ENCODE results near the gene BCAS1. TPM values are rescaled to one million over a fixed set of nuclear protein-coding genes. Genes with fewer than 3 reads are reported as not detected.

The BCAS1 gene
- total RNA-seq, 2 experiments from 2014 or later: 0.05 TPM; not detected in 1

DNA sequence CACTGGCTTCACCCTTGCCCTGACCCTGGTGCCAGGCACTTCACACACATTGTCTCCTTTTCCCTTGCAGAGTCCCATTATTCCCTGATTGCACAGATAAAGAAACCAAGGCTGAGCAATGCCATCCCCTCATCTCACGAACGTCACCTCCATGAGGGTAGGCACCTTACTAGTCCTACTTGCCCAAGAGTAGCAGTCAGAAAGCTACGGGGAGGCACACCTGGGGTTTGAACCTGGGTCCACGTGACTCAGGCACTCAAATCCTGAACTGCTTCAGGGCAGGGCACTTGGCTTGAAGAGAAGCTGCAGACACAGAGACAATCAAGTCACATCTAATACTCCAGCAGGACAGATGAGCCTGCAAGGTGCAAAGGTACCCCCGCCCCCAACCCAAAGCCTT, 1.9 kb downstream of the BCAS1 start:
- H3K27me3 Mint-ChIP-seq (ENCODE audit: low read depth): no peaks in the 10 kb centered on the region
- CTCF ChIA-PET: interaction anchor here (0.6 kb wide), 2 partner anchors 1438 to 1538 kb away, joined by 3 to 5 read pairs; no protein-coding TSS in a partner anchor
- no peak overlapping the region for H3K27ac Mint-ChIP-seq
- intact Hi-C loops (cut with micrococcal nuclease): no loop called here
- no peak for DNase-seq
- no peaks in the 10 kb centered on the region for H3K36me3 Mint-ChIP-seq (ENCODE audit: low read depth)
- no peak overlapping the region for H3K4me3 Mint-ChIP-seq
- peaks cover 8% of the 10 kb centered on the region for H3K4me1 Mint-ChIP-seq (ENCODE audit: low read depth)
- no peaks in the 10 kb centered on the region for H3K9me3 Mint-ChIP-seq

DNA sequence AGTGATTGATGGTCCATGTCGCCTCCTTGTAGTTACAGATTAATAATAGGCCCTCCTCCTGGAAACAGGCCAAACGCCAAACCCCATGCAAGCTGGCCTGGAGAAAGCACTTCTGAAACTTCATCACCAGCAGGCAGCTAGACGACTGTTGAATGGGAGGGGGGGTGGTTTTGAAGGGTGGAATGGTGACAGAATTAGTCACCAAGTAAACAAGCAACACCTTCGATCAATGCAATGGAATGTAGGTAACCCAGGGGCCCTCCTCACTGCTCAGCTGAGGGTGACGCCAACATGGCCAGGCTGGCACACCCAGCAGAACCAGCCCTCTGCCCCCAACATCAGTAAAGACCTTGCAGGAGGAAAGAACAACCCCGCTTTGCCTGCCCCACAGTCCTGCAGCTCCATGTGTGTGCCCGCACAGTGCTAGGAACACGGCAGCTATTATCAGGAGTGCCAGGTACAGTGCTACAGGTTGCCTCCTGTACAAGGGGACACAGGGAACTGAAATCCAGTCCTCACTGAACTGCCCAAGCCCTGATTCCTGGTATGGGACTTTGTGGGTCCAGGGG, 2.7 kb downstream of the BCAS1 start:
- Mint-ChIP-seq H3K4me1 (ENCODE audit: low read depth) (peaks cover 8% of the 10 kb centered on the region), H3K9me3 (no peaks in the 10 kb centered on the region), H3K36me3 (ENCODE audit: low read depth) (no peaks in the 10 kb centered on the region), H3K27me3 (ENCODE audit: low read depth) (no peaks in the 10 kb centered on the region), H3K27ac (no peak overlapping the region), H3K4me3 (no peak overlapping the region)
- CTCF ChIA-PET: interaction anchor here (1.0 kb wide), 1 partner anchor 132 kb away, joined by 5 read pairs; no protein-coding TSS in a partner anchor
- intact Hi-C loops (cut with micrococcal nuclease): no loop called here
- no peak for DNase-seq

- no peak for DNase-seq
- Mint-ChIP-seq H3K9me3 (no peaks in the 10 kb centered on the region), H3K36me3 (ENCODE audit: low read depth) (no peaks in the 10 kb centered on the region), H3K27me3 (ENCODE audit: low read depth) (no peaks in the 10 kb centered on the region), H3K4me1 (ENCODE audit: low read depth) (peaks cover 8% of the 10 kb centered on the region), H3K27ac (no peak overlapping the region), H3K4me3 (no peak overlapping the region)
- CTCF ChIA-PET: interaction anchor here (0.6 kb wide), 1 partner anchor 113 kb away, joined by 3 read pairs; no protein-coding TSS in a partner anchor
- intact Hi-C loops (cut with micrococcal nuclease): no loop called here
Measured at GRCh38 chr20:54065601-54066038, 4.8 kb downstream of the BCAS1 start.

DNA sequence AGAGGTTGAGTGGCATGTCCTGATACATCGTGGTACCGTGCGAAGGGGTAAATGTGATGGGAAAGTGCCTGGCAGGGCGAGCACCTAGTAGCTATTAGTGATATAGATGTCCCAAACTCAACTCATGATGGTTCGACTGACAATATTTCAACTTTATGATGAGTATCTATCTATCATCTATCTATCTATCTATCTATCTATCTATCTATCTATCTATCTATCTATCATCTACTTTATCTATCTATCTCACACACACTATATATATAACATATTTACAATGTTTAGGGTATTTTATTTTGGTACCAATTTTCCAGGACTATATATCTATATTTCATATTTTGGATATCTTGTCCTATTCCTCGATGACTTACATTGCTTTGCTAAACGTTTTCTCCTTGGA, 5.5 kb downstream of the BCAS1 start:
- Mint-ChIP-seq H3K9me3 (no peaks in the 10 kb centered on the region), H3K4me3 (no peak overlapping the region), H3K36me3 (ENCODE audit: low read depth) (no peaks in the 10 kb centered on the region), H3K27ac (no peak overlapping the region), H3K4me1 (ENCODE audit: low read depth) (peaks cover 8% of the 10 kb centered on the region), H3K27me3 (ENCODE audit: low read depth) (no peaks in the 10 kb centered on the region)
- intact Hi-C loops (cut with micrococcal nuclease): loop anchor here (5.0 kb wide), 1 partner anchor 518 kb away; no protein-coding TSS in a partner anchor
- no peak for DNase-seq
- CTCF ChIA-PET: interaction anchor here (1.0 to 1.2 kb wide), 2 partner anchors 9 to 40 kb away, joined by 3 read pairs; no protein-coding TSS in a partner anchor

- Mint-ChIP-seq H3K36me3 (ENCODE audit: low read depth) (no peaks in the 10 kb centered on the region), H3K27ac (no peak overlapping the region), H3K27me3 (ENCODE audit: low read depth) (no peaks in the 10 kb centered on the region), H3K4me3 (no peak overlapping the region), H3K4me1 (ENCODE audit: low read depth) (peaks cover 8% of the 10 kb centered on the region), H3K9me3 (no peaks in the 10 kb centered on the region)
- CTCF ChIA-PET: interaction anchor here (0.5 to 1.4 kb wide), 6 partner anchors 8 to 1716 kb away, joined by 3 to 5 read pairs (median 4); no protein-coding TSS in a partner anchor
- intact Hi-C loops (cut with micrococcal nuclease): loop anchor here (2.0 to 5.0 kb wide), 3 partner anchors 115 to 517 kb away; no protein-coding TSS in a partner anchor
- peak; percentile 40 for DNase-seq
Measured at GRCh38 chr20:54063992-54064676, 6.3 kb downstream of the BCAS1 start.

- peaks cover 8% of the 10 kb centered on the region for H3K4me1 Mint-ChIP-seq (ENCODE audit: low read depth)
- H3K36me3 Mint-ChIP-seq (ENCODE audit: low read depth): no peaks in the 10 kb centered on the region
- intact Hi-C loops (cut with micrococcal nuclease): loop anchor here (2.0 to 5.0 kb wide), 3 partner anchors 115 to 516 kb away; no protein-coding TSS in a partner anchor
- no peaks in the 10 kb centered on the region for H3K9me3 Mint-ChIP-seq
- H3K27ac Mint-ChIP-seq: no peak overlapping the region
- CTCF ChIA-PET: interaction anchor here (0.5 to 1.4 kb wide), 7 partner anchors 9 to 148 kb away, joined by 3 to 5 read pairs (median 4); no protein-coding TSS in a partner anchor
- no peaks in the 10 kb centered on the region for H3K27me3 Mint-ChIP-seq (ENCODE audit: low read depth)
- no peak overlapping the region for H3K4me3 Mint-ChIP-seq
- DNase-seq: no peak
Measured at GRCh38 chr20:54063580-54063979, 6.8 kb downstream of the BCAS1 start.

DNA sequence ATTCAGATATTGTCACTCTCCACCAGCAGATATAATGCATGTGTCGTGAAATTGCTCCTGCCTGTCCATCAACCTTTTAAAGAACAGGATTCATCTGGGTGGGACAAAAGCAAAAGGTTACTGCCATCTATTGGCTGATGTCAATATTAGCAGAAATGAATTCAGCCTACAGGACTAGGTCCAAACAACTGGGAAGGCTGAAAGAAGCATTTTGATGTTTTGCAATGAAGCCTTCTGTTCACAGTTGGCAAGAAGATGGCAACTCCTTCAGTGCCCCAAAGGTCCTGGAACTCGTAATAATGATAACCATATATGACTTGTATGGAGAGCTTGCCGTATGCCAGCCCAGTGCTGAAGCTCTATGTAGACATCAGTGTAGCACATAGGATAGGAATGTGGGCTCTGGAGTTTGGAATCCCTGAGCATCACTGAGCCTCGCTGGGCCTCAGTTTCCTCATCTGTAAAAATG, 7.5 kb downstream of the BCAS1 start:
- Mint-ChIP-seq H3K4me1 (ENCODE audit: low read depth) (peaks cover 8% of the 10 kb centered on the region), H3K4me3 (no peak overlapping the region), H3K27me3 (ENCODE audit: low read depth) (no peaks in the 10 kb centered on the region), H3K9me3 (no peaks in the 10 kb centered on the region), H3K36me3 (ENCODE audit: low read depth) (no peaks in the 10 kb centered on the region), H3K27ac (no peak overlapping the region)
- CTCF ChIA-PET: interaction anchor here (0.6 to 2.3 kb wide), 13 partner anchors 10 to 307 kb away, joined by 3 to 9 read pairs (median 3); no protein-coding TSS in a partner anchor
- no peak for DNase-seq
- intact Hi-C loops (cut with micrococcal nuclease): loop anchor here (2.0 to 5.0 kb wide), 3 partner anchors 114 to 516 kb away; no protein-coding TSS in a partner anchor

DNA sequence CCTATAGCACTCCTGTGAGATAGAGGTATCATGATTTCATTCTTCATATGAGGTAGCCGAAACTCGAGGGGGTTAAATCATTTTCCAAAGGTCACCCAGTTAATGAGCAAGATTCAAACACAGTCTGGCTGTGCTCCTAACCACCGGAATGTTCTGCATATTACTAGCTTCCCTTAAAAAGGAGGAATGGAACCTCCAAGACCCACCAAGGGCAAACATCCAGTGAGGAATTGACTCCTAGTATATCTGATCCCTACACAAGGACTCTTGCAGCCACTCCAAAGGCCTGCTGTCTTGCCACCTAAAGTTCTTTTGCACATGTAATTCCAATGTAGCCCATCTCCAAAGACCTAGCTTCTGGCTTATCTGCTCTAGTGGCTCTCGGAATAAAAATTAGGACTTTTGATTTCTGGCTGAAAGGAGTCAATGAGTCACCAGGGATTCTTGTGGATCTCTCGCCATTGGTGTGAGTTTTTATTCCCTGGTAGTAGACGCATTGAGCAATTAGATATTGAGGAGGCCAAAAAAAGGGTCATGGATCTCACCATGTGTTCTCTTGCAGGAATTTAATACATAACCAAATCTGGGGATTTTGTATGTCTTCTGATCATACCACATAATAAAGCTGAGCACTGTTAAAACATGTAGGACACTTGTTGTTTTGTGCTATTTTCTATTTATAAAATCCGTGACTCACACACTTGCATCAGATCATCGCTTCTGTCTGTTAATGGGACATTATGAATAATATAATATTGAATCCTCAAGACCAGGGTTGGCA, 9.1 kb downstream of the BCAS1 start:
- no peak overlapping the region for H3K4me3 Mint-ChIP-seq
- no peak for DNase-seq
- H3K27me3 Mint-ChIP-seq (ENCODE audit: low read depth): no peaks in the 10 kb centered on the region
- intact Hi-C loops (cut with micrococcal nuclease): loop anchor here (5.0 kb wide), 1 partner anchor 514 kb away; no protein-coding TSS in a partner anchor
- no peak overlapping the region for H3K27ac Mint-ChIP-seq
- no peaks in the 10 kb centered on the region for H3K9me3 Mint-ChIP-seq
- CTCF ChIA-PET: interaction anchor here (0.7 to 2.3 kb wide), 11 partner anchors 16 to 253 kb away, joined by 3 to 9 read pairs (median 3); no protein-coding TSS in a partner anchor
- no peaks in the 10 kb centered on the region for H3K36me3 Mint-ChIP-seq (ENCODE audit: low read depth)
- peaks cover 8% of the 10 kb centered on the region for H3K4me1 Mint-ChIP-seq (ENCODE audit: low read depth)

DNA sequence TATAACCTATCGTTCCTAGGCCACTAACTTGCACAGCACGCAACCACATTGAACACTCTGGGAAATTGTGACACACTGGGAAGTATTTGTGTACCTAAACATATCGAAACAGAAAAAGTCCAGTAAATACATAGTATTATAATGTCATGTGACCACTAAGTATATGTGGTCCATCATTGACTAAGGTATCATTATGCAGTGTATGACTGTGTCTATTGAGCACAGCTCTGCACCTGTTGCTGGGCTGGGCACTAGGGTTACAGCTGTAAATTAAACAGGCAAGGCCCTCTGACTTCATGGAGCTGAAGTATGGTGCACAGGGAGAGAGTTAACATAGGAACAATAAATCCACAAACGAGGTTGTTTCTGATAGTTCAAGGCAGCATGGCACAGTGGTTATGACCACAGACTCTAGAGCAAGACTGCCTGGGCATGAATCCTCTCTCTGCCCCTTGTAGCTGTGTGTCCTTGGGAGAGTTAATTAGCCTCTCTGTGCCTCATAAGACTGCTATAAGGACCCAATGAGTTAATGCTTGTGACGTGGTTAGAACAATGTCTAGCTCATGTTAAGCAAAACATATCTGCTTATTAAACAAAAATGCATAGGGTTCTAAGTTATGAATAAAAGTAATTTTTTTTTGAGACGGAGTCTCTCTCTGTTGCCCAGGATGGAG, 10.6 kb downstream of the BCAS1 start:
- no peaks in the 10 kb centered on the region for H3K9me3 Mint-ChIP-seq
- H3K27ac Mint-ChIP-seq: no peak overlapping the region
- intact Hi-C loops (cut with micrococcal nuclease): loop anchor here (5.0 kb wide), 1 partner anchor 513 kb away; no protein-coding TSS in a partner anchor
- CTCF ChIA-PET: interaction anchor here (1.1 kb wide), 1 partner anchor 101 kb away, joined by 3 read pairs; no protein-coding TSS in a partner anchor
- no peaks in the 10 kb centered on the region for H3K36me3 Mint-ChIP-seq (ENCODE audit: low read depth)
- H3K4me1 Mint-ChIP-seq (ENCODE audit: low read depth): peaks cover 8% of the 10 kb centered on the region
- no peak for DNase-seq
- no peaks in the 10 kb centered on the region for H3K27me3 Mint-ChIP-seq (ENCODE audit: low read depth)
- no peak overlapping the region for H3K4me3 Mint-ChIP-seq

DNA sequence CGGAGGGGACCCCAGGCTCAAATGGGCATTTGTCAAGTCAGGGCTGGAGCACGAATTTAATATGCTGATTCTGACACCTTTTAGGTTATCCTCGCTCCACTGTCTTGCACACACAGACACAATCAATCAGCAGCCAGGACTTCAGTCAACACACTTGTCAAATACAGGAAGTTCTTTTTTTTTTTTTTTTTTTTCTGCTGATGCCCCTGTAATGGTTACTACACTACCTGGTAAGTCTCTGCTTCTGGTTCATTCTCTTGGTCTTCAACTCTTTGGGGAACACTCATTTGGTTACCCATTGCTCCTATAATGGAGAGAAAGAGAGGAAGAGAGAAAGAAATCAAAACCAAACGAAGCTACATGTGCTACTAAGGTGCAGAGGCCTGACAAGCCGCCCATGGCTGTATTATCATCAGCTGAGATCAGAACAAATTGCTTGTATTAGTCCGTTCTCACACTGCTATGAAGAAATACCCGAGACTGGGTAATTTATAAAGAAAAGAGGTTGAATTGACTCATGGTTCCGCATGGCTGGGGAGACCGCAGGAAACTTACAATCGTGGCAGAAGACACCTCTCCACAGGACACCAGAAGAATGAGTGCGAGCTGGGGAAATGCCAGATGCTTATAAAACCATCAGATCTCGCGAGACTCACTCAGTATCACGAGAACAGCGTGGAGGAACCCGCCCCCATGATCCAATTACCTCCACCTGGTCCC, 11.8 kb downstream of the BCAS1 start:
- H3K4me3 Mint-ChIP-seq: no peak overlapping the region
- intact Hi-C loops (cut with micrococcal nuclease): no loop called here
- no peaks in the 10 kb centered on the region for H3K27me3 Mint-ChIP-seq (ENCODE audit: low read depth)
- no peaks in the 10 kb centered on the region for H3K36me3 Mint-ChIP-seq (ENCODE audit: low read depth)
- H3K4me1 Mint-ChIP-seq (ENCODE audit: low read depth): peaks cover under 1% of the 10 kb centered on the region
- H3K27ac Mint-ChIP-seq: no peak overlapping the region
- CTCF ChIA-PET: interaction anchor here (0.7 to 1.1 kb wide), 2 partner anchors 114 to 1255 kb away, joined by 3 read pairs; no protein-coding TSS in a partner anchor
- no peaks in the 10 kb centered on the region for H3K9me3 Mint-ChIP-seq
- no peak for DNase-seq
